ENCODE measurements around the gene DENND2C.
"Not testable (repeated sequence)": the region's sequence is repeated elsewhere in the genome, so short reads cannot be mapped to it uniquely, and the experiment has no call there.

DENND2C gene

DNA sequence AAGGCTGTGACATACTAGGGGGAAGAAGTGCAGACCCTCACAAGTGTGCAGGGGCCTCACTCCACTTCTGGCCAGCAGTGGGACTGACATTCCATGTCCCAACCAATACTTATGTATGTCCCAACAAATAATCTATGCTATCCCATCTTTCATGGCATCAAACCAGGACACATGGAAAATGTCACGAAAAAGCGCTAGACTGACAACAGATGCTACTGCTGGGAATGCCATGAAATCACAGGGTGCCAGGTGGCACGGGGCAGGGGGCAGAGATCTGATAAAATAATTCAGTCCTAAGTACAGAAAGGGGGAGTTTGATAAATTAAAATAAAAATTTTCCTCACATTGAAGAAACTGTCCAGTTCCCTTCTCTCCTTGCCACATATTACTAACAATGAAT is 60.8 kb downstream of the DENND2C start:
- DNase-seq (ENCODE audit: low read depth in 2 of 2) = no peak

DNA sequence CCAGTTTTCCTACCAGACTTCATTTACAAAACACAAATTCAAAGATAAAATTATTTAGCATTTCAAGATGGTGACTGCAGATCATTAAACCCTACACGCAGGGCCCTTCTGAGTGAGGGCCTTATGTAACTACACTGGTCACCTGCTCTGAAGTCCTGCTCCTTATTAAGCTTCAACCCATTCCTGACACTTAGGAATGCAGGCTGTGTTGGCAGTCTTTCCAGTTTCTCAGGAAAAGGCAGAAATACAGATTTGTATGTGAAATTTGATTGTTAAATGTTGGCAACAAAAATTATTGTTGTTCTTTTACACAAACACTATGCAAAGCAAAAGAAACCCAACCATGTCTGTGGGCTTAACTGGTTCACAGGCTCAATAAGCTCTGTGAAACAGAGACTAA is 62.6 kb downstream of the DENND2C start:
- no peak for DNase-seq (ENCODE audit: low read depth in 2 of 2)

DNA sequence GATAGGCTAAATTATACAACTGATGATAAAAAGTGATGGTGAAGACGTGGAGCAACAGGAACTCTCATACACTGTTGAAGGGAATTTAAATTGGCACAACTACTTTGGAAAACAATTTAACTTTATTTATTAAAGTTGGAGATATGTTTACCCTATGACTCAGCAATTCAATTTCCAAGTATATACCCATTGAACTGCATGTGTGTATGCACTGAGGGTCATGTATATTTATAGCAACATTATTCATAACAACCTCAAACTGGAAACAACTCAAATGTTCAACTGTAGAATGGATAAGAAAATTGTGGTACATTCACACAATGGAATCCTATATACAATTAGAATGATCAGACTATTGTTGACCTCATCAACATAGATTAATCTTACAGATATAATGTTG is 71.9 kb downstream of the DENND2C start:
- DNase-seq (ENCODE audit: low read depth in 2 of 2) = no peak

DNA sequence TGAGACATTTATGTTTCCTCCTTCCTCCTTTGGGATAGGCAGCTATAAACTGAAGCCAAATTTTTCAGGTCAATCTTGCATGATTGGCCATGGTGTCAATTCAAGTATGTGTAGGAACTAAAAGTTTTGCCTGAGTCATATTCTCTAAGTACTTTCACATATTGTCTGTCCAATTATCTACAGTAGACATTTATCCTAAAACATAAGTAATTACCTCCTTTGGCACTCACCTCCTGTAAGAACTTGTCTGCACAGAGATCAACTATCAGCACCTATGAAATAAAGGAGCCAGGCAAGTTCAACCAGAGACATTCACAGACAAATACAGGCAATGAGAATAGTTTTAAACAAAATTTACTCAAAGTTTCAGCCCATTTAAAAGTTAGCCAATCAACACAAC is 74.2 kb downstream of the DENND2C start:
- DNase-seq (ENCODE audit: low read depth in 2 of 2) = no peak

DNA sequence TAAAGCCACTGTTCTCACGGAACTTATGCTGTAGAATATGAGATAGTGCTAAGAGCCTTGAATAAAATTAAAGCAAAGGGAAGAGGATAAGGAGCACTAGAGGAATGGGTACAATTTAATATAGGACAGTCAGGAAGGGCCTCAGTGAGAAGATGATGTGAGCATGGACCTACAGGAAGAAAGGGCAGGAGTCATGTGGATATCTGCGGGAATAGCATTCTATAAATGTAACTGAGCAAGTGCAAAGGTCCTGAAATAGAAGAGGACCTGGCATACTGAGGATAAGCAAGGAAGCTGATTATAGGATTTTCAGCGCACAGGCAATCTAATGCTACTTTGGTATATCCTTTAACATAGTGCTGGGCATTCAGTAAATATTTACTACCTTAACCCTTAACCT is 75.8 kb downstream of the DENND2C start:
- no peak for DNase-seq (ENCODE audit: low read depth in 2 of 2)

DNA sequence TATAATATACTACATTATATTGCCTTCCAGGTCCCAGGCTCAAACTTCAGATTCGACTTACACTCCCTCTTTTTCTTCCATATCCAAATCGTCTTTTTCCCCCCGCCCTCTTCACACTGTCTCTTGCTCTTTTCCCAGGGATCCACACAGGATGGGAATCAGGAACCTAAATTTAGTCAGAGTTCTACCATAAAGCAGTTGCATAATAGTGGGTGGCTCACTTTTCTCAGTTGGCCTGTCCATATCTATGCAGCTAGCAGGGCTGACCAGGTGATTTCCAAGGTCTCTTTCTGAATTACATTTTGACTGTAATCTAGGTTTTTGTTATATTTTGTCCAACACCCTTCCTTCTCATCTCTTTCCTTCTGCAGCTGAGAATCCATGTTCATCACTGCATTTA is 80.7 kb downstream of the DENND2C start:
- DNase-seq (ENCODE audit: low read depth in 2 of 2) = no peak

DNA sequence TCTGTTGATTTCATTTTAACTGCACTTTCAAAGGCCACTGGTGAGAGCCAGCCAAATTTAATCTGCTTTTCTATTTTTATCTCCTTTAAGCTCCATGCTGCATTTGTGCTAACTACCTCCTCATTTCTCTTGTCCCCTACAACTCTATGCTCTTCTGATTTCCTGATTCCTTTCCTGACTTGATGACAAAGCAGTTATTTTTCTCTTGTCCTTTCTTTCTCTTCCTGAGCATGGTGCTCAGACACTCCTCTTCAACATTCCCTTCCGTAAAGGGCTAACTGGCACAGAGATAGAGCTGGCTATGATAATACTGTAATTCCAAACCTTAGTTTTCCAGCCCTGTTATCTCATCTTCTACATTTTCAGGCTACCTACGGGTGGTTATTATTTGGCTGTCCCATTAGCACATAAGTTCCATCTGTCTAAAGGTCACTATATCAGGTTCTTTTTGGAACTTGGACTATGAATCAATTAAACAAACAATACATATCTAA is 81.6 kb downstream of the DENND2C start:
- DNase-seq (ENCODE audit: low read depth in 2 of 2) = no peak

DNA sequence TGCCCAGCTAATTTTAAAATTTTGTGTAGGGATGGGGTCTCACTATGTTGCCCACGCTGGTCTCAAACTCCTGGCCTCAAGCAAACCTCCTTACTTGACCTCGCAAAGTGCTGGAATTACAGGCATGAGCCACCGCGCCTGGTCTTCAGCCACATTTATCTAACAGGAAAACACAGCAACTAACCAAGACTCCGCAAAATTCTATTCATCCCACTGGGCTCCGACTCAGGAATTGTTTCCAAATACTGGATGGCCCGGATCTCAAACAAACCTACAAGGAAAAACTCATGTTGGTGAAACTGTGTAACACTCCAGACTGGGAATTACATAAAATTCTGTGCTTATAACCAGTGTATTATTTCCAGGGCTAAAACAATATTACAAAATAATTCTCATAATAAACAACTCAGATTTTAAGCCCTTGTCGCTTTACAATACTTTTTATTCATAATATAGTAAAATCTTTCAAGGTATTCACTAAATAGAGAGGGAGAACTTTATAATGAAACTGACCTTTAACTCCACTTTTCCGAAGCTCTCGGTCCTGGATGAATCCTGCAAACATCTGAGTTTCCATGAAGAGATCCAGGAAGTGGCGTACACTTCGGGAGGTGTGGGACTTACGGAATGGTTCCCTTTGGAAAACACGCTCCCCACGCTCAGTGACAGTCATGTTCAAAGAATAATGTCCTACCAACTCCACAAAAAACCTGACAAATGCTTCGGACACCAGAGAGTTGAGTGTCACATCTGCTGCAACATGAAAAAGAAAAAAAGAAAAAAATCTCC is 82.5 kb downstream of the DENND2C start:
- DNase-seq (ENCODE audit: low read depth in 2 of 2) = no peak

DNA sequence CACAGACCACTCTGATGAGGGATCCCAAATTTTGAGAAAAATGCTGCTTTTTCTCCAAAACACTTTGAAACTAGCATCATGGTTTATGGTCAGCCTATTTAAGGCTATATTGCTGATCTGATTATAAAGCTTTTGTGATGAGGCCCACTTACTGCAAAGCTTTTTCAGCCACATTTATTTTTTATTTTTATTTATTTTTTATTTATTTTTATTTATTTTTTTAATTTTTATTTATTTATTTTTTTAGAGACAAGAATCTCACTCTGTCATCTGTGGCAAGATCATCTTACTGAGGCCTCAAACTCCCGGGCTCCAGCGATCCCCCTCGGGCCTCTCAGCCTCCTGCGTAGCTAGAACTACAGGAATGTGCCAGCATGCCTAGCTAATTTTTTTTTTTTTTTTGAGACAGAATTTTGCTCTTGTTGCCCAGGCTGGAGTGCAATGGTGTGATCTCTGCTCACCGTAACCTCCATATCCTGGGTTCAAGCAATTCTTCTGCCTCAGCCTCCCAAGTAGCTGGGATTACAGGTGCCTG is 83.3 kb downstream of the DENND2C start:
- DNase-seq (ENCODE audit: low read depth in 2 of 2) = no peak

DNA sequence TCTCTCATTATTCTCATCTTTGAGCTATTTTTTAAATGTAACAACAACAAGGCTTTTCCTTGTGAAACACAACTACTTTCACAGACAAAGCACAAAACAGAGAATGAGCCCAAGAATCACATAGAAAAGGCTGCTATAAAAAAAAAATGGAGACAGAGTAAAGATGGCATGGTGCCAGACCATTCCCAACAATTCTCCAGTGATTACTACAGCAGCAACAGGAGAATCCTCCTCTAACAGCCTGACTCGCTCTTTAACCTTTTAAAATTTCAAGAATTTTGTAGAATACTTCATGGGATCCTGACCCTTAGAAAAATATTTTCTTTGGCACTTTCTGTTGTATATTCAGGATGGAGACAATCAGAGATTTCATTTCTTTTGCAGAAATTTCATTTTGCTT is 84.6 kb downstream of the DENND2C start:
- DNase-seq (ENCODE audit: low read depth in 2 of 2) = no peak

DNA sequence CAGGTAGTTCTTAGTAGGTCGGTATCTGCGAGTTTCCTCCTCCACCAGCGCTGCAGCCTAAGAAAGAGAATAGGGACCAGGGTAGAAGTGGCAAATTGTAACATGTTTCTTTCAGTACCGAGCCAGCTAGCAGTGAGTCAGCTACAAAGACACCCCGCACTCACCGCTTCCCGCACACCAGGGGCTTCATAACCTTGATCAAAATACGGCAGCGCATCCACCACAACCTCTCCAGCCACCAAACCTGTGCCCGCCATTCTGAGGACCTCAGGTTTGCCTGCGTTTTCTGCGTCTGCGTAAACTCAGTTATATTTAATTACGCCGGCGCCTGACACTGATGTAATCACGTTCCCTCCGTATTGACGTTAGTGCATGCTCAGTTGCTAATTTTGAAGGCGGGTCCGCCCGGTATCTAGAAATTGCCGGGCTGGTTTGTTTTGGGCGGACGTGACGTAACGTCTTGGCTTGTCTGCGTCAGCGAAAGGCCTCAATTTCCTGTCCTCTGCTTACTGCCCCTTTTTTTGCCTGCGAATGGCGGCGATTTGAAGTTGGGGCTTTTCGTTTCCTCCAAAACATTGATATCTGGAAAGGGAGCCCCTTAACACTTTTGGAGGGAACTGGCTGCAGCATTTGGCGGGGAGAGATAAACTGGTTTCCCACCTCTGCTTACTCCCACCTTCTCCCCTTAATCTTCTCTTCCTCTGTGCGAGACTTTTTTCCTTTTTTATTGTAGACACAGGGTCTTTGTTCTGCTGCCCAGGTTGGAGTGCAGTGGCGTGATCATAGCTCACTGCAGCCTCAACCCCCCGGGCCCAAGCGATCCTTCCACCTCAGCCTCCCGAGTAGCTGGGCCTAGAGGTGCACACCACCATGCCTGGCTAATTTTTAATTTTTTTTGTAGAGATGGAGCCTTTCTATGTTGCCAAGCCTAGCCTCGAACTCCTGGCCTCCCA is 88.2 kb downstream of the DENND2C start, which contains the start of gene BCAS2:
Gene BCAS2, minus strand, starts transcription at position 281 of the 953 bp plus-strand sequence. Its CDS starts 24 bp downstream, at position 257.
- peak; percentile 91 to 95 for DNase-seq (ENCODE audit: low read depth in 2 of 2)

DNA sequence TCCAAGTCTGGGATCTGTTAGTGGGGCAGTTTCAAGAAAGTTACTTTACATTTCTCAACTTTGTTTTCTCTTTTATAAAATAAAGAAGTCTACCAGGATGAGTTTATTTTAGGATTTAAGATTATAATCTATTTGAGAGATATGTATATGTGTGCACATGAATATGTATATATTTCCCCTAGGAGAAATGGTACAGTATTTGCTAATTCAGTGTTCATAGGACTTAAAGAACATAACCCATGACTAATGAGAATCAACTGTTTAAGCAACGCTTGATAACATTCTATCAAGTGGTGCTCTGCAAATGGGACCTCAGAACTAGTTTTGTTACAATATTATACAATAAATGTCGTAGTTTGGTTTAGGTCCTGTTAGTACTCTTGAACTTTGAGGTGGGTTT is 95.5 kb downstream of the DENND2C start:
- no peak for DNase-seq (ENCODE audit: low read depth in 2 of 2)

DNA sequence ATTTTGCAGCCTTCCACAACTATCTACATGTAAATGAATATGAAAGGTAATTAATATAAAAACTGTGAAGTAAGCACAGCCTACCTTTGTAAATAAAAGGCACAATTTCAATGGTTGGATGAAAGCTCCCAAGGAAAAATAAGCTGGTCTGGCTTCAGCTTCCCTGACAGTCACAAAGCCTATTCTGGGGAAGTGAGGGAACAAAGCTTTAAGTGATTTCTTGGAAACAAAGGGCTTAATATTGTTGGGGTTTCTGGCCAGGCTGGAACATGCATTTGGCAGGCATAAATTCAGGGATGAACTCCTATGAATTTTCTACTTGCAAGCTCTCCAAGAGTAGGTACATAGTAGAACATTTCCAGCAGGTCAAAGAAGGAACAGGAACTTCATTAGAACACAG is 105.7 kb downstream of the DENND2C start:
- DNase-seq (ENCODE audit: low read depth in 2 of 2) = no peak

DNA sequence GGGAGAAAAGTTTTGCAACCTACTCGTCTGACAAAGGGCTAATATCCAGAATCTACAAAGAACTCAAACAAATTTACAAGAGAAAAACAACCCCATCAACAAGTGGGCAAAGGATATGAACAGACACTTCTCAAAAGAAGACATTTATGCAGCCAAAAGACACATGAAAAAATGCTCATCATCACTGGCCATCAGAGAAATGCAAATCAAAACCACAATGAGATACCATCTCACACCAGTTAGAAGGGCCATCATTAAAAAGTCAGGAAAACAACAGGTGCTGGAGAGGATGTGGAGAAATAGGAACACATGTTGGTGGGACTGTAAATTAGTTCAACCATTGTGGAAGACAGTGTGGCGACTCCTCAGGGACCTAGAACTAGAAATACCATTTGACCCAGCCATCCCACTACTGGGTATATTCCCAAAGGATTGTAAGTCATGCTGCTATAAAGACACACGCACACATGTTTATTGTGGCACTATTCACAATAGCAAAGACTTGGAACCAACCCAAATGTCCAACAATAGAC is 106.8 kb downstream of the DENND2C start:
- not testable (repeated sequence) for DNase-seq (ENCODE audit: low read depth in 2 of 2)

DNA sequence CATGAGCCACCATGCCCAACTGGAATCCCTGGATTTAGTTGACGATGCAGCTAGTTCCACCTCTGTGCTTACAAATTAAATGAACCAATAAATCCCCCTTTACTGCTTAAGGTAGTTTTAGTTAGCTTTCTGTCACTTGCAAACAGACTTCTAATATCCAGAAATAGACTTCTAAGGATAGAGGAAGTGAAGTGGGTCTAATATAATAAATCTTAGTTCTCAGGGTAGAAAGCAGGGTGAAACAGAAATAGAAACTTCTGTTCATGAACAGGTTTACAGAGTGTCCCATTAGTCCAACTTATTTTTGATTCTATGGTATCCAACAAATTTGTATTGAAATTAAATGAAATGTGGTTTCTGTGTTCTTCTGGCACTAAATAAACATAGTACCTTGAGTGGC is 108.5 kb downstream of the DENND2C start:
- DNase-seq (ENCODE audit: low read depth in 2 of 2) = no peak

DNA sequence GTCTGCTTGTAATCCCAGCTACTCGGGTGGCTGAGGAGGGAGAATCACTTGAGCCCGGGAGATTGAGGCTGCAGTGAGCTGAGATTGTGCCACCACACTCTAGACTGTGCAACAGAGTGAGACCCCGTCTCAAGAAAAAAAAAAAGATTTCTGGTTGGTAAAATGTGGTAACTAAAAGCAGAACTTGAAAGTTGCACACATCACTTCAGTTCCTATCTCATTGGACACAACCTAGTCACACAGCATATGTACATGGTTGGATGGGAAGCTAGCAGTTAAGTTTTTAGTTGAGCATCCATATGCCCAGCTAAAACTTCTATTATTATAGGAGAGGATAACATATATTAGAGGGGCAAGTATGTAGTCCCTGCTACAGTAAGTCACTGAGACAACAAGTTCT is 110.5 kb downstream of the DENND2C start:
- DNase-seq (ENCODE audit: low read depth in 2 of 2) = no peak

DNA sequence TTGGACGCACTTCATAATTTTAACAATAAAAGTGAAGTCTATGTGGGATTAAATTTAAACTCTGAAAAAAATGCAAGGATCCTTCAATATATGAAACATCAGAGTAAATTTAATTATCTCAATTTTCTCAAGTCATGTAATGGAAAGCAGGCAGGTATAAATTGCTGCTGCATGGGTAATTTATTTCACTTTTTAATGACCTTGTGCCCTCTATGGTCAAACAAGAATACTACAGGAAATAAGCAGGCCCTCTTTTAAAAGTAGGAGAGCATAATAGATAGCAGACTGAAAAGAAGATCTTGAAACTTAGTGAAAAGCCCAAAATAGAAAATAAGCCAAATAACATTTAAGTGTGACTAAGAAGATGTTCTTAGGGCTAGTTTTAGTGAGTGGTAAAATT is 111.3 kb downstream of the DENND2C start:
- DNase-seq (ENCODE audit: low read depth in 2 of 2) = no peak

DNA sequence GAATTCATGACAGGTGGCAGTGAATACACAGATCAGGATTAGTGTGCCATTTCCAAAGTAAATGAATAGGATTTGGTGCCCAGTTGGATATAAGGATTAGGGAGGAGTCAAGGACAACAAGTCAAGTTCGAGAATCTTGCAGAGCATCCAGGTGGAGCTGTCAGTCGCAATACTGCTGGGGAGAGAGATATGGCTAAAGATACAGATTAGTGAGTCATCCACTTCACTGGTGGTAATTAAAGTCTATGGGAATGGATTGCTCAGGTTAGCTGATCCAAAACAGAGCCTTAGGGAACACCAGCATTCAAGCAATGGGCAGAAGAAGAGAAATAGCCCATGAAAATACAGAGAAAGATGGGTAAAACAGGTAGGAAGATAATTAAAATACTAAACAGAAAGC is 115.3 kb downstream of the DENND2C start:
- no peak for DNase-seq (ENCODE audit: low read depth in 2 of 2)

DNA sequence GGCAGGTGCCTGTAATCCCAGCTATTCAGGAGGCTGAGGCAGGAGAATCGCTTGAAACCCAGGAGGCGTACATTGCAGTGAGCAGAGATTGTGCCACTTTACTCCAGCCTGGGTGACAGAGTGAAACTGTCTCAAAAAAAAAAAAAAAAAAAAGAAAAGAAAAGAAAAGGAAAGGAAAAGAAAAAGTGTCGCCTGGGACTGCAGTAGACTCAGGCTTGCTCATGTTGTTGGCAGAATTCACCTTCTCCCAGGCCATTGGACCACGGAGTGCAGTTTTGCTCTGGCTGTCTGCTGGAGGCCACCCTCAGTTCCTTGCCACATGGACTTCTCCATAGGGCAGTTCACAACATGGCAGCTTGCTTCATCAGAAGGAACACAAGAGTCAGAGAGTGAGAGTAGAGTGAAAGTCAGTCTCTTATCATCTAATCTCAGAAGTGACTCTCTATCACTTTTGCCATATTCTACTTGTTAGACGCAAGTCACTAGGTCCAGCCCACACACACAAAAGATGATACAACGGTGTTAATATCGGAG is 117.7 kb downstream of the DENND2C start:
- DNase-seq (ENCODE audit: low read depth in 2 of 2) = no peak

DNA sequence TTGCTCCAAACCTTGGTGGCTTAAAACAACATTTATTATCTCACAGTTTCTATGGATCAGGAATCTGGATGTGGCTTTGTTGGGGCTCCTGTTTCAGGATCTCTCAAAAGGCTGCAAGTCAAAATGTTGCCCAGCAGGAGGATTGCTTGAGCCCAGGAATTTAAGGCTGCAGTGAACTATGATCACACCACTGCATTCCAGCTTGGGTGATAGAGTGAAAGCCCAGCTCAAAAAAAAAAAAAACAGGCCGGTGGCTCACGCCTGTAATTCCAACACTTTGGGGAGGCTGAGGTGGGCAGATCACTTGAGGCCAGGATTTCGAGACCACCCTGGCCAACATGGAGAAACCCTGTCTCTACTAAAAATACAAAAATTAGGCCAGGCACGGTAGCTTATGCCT is 118.4 kb downstream of the DENND2C start:
- no peak for DNase-seq (ENCODE audit: low read depth in 2 of 2)

DNA sequence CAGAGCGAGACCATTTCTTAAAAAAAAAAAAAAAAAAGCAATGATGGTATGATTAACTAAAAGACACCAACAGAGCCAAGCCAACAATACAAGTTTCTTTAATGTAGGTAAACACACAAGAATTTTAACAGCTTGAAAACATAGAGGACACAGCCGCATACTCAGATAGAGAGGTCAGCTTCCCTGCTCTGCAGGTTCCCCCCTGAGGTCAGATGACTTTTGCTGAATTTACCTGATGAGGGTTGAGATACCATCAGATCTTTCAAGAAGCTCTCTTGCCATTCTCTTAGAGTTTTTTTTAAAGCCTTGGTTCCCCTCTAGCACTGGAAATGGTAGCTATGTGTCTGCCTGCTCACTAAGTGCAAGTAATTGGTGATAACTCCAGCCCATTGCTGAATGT is 119.5 kb downstream of the DENND2C start:
- no peak for DNase-seq (ENCODE audit: low read depth in 2 of 2)

DNA sequence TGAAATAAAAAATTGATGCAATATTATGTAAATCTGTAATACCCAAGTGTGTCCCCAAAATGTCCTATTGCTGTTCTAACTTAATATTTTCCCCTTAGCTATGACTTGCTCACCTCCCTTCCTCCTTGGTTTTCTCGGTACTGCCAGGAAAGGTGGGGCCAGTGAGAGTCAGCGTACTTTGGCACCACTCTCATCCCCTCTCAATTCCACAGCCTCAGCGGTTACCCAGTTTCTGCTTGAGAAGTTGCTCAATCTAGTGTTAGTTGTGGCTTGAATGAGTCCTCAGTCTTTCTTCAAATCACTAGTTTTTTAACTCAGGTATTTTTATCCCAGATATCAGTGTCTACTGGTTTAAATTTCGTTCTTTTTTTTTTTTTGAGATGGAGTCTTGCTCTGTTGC is 120.7 kb downstream of the DENND2C start:
- no peak for DNase-seq (ENCODE audit: low read depth in 2 of 2)
